ENCODE results near the gene PPP2CA.
A peak's percentile ranks its signal among the peaks of the same experiment; 100 is the strongest.
"Not testable (repeated sequence)": the region's sequence is repeated elsewhere in the genome, so short reads cannot be mapped to it uniquely, and the experiment has no call there.

The PPP2CA gene

GRCh38 chr5:134245101-134245604, 19.3 kb upstream of the PPP2CA start:
- no peak for DNase-seq

DNA sequence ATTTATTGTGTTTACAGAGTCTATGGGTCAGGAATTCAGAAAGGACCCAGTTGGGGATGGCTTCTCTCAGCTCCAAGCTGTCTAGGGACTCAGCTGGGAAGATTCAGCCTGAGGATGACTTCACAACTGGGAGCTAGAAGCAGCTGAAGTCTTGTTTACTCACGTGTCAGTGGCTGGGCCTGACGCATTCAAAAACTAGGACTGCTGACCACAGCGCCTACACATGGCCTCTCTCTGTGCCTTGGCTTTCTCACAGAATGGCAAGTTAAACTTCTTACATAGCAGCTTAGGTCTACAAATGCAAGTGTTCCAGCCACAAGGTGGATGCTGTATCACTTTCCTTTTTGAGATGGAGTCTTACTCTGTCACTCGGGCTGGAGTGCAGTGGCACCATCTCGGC, 16.3 kb upstream of the PPP2CA start:
- DNase-seq, result no peak

GRCh38 chr5:134240421-134240962, 14.6 kb upstream of the PPP2CA start:
- no peak for DNase-seq

GRCh38 chr5:134236820-134237219, 10.9 kb upstream of the PPP2CA start:
- DNase-seq, result no peak

DNA sequence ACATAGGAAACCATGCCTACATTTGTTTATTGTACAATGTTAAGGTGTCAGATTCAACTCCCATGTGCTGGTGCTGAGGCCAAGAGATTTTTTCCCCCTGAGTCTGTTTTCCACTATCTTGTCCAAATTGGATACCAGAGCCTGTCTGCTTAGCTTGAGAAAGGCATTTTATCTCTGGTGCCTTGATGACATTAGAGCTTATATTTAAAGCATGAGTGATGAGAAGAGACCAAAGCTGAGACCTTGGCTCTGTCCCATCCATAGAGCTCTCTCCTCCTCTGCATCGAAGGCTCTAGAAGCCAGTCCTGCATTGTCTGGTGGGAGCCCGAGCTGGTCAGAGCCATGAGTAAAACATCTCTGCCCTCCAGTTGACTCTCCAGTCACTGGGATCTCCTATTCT, 10.4 kb upstream of the PPP2CA start:
- no peak for DNase-seq

DNA sequence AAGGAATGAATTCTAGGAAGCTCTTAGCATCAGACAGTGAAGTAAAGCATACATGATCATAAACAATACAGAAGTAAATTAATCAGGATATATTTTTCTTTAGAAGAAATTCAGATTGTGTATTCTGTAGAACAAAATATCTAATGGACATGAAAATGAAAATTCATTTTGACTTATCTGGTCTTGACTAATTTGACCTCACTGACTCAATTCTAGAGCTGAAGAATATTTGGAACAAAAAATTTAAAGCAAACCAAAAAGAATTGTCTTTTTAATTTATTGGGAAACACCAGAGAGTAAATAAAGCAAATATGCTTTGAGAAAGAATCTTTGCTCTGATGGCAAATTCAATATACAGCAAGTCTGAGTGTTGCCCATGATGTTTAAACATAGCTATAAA, 2.8 kb upstream of the PPP2CA start:
- DNase-seq, result no peak

- DNase-seq, result no peak
Measured at GRCh38 chr5:134227776-134228175, 1.9 kb upstream of the PPP2CA start.

DNA sequence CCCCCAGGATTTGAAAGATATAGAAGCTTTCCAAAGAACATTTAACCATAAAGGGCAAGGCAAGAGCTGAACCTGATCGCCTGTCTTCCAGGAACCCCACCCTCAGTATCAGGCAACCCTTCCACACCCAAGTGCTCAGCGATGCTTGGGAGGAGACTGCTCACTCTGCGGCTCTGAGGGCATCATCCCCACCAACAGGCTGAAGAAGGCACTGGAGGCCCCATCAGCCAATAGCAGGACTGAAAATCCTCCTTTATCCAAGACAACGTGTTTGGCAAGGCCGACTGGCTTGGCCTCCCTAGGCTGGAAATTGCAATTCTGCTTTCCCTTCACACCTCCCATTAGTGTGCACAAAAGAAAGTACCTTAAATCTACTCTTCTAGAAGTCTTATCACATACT, 1.4 kb upstream of the PPP2CA start:
- DNase-seq, result no peak

DNA sequence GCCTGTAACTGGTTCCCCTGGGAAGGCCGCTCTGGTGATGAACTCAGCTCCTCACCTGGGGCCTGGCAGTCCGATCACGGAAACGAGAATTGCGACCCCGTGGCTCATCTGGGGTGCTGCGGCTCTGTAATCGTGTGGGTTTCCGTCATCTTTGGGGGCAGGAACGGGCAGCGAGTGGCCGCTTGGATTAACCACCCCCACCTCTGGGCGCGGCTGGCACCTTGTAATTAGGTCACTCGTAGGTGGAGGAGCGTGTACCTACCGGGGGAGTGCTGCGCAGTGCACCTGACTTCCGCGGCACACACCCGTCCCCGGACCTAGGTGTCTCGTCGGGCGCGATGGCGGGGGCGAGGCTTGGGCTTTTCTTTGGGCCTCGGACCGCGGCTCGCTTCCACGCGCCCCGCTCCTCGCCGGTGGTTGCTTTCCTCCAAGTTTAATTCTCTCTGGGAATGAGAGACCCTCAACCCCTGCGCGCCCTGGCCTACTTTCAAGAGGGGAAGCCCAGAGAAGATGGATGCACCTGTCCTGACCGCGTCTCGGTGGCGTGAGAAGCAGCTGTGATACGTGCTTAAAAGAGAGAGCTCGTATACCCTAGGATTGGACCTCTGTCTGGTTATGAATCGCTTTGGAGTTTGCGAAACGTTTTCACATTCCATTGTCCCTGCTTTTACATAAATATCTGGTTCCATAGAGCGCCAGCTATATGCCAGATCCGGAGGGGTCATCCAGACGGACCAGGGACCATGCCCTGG, 744 bp upstream of the PPP2CA start:
- peak; percentile 91 for DNase-seq

DNA sequence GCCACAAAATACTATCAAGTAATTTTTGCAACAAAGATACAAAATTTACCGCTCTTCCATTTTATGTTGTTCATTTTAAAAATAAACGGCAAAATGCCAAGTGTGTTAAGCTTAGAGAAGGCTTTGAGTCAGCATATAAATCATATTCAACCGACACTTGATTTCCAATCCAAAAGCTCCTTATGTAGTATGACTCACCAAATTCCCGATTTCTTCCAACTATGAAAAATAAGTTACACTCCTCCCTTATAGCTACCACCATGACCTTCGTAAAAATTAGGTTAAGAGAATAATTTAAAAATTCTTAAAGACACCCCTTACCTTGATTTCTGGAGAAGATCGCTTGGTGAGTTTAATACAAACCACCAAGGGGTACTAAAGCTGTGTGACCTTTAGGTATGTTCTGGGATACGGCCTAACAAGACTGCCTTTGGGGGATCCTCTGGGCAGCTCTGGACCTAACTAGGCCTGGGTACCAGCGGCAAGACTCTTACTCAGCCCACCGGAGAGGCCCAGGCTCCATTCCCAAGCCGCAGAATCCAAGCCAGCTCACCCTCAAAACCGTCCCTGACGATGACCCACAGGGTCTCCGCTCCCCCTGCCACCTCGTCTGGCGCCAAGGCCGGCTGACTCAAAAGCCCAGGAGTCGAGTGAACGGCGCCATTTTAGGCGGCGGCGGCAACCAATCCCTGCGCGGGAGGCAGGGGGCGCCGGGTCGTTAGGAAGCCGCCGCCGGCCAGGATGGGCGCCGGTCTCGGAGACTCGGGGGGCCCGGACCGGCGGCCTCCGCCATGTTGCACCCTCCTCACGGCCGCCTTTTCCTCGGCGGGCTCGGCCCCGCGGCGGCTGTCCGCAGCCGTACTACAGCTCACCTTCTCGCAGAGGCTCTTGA, 739 bp downstream of the PPP2CA start:
- DNase-seq, result peak; percentile 68

DNA sequence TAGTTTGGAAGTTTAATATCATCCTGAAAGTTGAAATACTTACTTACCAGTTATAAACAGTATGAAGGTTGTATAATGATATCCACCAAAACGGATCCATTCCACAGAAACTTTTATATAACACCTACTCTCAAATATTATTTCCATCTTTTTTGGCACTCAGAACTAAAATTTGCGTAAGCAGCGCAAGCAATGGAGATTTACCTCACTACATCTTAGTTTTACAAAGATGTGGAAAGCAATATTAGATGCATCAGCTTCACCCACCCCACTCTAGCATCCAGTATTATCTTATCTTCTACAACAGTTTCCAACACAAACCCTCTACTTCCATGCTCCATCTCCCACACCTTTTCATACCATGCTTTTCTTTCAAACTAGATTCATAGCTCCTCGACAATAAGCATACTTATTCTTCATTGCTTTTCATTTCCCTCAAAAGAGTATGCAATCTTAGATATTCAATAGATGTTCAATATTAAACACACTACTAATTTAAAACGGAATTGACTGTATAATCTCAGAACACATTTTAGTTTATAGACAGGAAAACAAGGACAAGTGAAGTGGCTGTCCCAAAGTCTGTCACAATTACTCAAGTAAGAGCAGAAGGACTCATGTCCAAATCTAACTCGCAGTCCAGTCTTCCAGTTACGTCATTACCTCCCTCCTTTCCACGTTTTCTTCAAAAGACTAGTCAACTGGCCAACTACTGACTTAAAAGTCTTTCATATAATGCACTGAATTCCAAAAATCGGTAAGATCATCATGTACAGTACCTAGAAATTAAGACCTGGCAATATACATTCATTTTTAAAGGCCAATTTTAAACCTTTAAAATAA, 2.2 kb downstream of the PPP2CA start:
- no peak for DNase-seq

- DNase-seq, result not testable (repeated sequence)
Measured at GRCh38 chr5:134221690-134222089, 4.2 kb downstream of the PPP2CA start.

GRCh38 chr5:134215757-134216156, 10.1 kb downstream of the PPP2CA start:
- no peak for DNase-seq

DNA sequence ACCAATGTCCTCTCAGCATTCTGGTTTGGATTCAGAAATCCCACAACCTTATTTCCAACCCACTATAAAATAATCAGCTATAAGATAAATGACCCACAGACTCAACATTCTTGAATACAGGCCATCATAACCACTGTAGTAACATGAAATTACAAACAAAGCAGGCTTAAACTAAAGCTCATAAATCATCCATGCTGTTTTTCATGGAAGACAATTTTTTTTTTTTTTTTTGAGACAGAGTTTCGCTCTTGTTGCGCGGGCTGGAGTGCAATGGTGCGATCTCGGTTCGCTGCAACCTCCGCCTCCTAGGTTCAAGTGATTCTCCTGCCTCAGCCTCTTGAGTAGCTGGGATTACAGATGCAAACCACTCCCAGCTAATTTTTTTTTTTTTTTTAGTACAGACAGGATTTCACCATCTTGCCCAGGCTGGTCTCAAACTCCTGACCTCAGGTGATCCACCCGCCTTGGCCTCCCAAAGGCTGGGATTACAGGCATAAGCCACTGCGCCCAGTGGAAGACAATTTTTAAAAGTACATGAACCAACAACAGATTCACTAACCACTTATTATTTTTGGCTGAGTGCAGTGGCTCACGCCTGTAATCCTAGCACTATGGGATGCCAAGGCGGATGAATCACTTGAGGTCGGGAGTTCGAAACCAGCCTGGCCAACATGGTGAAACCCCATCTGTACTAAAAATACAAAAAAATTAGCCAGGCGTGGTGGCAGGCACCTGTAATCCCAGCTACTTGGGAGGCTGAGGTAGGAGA, 14.4 kb downstream of the PPP2CA start:
- DNase-seq, result not testable (repeated sequence)

DNA sequence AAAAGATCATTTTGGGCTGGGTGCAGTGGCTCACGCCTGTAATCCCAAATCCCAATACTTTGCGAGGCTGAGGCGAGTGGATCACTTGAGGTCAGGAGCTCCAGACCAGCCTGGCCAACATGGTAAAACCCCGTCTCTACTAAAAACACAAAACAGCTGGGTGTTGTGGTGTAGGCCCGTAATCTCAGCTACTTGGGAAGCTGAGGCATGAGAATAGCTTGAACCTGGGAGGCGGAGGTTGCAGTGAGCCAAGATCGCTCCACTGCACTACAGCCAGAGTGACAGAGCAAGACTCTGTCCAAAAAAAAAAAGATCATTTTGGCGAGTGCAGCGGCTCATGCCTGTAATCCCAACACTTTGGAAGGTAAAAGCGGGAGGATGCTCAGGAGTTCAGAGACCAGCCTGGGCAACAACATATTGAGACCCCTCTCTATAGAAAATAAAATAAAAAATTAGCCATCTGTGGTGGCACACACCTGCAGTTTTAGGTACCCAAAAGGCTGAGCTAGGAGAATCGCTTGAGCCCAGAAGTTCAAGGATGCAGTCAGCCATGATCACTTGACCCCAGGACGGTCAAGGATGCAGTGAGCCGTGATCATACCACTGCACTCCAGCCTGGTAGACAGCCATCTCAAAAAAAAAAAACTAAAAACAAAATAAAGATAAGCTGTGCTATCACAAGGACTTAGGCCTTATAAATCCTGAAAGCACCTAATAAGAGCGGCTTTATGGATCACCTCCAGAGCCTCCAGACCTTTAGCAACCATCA, 16.2 kb downstream of the PPP2CA start:
- no peak for DNase-seq

DNA sequence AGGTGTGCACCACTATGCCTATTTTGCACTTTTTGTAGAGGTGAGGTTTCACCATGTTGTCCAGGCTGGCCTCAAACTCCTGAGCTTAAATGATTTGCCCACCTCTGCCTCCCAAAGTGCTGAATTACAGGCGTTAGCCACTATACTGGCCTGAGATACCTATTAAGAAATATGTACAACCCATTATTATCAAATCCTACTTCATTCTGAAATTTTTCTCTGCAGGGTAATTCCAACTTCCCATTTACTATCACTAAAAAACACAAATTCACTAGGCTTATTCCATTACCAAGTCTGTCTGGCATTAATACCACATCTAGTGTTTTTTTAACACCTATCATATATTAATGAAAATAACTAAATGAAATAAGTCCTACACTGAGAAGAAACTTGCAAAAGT, 18.2 kb downstream of the PPP2CA start:
- no peak for DNase-seq

DNA sequence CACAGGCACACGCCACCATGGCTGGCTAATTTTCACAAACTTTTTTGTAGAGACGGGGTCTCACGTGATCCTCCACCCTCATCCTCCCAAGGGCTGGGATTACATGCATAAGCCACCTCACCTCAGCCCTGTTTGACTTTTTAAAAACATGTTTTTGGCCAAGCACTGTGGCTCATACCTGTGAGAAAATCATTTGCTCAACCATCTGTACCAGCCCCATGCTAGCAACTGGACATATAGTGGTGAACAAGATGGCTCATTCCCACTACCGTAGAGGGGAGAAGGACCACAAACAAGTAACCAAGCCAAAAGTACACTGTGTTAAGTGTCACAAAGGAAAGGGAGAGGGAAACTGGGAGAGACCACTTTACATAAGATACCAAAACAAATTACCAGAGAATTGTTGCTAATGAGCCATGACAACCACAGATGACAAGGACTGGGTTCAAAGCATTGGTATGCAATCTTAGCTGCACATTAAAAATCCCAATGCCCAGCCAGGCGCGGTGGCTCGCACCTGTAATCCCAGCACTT, 19.2 kb downstream of the PPP2CA start:
- no peak for DNase-seq

GRCh38 chr5:134204575-134204974, 21.3 kb downstream of the PPP2CA start:
- DNase-seq, result no peak

DNA sequence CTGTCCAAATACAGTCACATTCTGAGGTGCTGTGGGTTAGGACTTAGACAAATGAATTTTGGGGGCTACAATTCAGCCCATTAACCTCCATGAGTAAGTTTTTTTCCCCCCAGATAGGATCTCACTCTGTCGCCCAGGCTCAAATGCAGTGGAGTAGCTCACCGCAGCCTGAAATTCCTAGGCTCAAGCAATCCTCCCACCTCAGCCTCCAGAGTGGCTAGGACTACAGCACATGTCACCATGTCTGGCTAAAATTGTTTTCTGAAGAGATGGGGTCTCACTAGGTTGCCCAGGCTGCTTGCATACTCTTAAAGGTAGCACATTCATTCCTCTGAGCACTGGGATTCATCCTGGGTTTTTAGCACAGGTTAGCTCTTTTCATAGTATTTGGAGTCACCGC, 22.2 kb downstream of the PPP2CA start:
- DNase-seq, result no peak

- no peak for DNase-seq
Measured at GRCh38 chr5:134195666-134196065, 30.2 kb downstream of the PPP2CA start.

DNA sequence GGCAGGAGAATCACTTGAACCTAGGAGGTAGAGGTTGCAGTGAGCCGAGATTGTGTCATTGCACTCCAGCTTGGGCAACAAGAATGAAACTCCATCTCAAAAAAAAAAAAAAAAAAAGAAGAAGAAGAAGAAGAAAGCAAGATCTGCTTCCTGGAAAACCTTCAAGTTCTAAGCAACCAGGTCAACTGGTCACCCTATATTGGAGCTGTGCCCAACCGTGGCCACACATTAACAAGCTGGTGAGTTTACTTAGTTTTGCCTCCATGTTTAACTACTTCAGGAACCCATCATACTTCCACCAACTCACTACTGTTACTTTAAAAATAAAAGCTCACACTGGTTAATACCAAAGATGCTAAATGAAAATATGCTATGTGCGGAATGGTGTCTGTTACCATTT, 36.8 kb downstream of the PPP2CA start:
- DNase-seq, result no peak
